GM18873 (cell line): ENCODE measurements around the gene FAAP20.

Experiments used
- ATAC-seq: cut with Tn5 transposase; IDR thresholded peaks from one replicate; pipeline ENCODE4 v1.9.1; 2021; ENCODE audit warnings: mild to moderate bottlenecking, moderate library complexity, moderate number of reproducible peaks; ENCODE audit not compliant: unreplicated experiment, low FRiP score

FAAP20 gene

DNA sequence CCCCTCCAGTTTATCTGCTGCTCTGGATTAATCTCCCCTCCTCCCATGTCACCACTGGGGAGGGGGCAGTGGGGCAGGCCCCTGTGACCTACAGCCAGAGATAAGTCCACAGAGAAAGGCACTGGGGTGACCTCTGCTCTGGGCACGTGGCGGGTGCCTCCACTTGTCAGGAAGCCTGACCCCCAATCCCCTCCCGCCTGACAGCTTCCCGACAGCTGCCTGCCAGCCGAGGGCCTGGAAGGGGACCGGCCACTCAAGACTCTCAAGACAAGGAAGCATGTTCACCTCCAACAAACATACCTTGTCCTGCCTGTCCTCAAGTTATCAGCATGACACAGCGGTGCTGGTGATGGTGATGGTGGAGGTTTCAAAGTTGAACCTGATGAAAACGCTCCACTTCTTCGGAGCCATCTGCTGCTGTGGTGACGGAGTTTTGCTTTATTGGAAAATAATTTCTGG, 3.2 kb upstream of the FAAP20 start:
- no peak for ATAC-seq

DNA sequence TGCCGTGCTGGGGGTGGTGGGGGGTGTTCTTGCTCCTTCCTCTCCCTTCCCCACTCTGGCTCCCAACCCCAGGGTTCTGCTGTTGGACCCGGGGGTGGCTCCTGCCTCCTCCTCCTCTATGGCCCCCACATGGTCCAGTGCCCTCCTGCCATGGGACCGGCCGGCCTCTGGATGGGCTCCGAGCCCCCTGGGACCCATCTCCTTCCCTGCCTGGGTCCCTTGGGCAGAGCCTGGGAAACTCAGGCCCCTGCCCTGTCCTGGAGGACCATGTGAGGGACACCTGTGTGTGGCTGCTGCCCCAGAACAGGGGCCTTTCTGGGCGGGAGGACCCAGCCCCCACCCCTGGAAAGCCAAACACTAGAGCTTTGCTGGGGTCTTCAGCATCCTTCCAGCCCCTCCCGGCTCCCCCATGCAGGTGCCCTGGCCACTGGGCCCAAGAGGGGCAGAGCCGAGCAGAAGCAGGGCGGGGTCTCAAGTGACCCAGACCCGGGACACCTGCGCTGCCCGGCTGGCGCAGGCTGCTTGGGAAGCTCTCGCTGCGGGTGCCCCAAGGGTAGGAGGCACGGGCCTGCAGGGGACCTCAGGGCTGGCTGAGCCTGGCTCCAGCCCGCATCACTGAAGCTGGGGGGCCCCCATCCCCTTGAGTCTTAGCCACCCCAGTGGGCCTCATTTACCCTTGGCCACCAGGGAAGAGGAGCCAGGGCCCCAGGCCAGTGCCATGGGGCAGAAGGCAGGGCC, 2.5 kb upstream of the FAAP20 start:
- ATAC-seq: no peak

DNA sequence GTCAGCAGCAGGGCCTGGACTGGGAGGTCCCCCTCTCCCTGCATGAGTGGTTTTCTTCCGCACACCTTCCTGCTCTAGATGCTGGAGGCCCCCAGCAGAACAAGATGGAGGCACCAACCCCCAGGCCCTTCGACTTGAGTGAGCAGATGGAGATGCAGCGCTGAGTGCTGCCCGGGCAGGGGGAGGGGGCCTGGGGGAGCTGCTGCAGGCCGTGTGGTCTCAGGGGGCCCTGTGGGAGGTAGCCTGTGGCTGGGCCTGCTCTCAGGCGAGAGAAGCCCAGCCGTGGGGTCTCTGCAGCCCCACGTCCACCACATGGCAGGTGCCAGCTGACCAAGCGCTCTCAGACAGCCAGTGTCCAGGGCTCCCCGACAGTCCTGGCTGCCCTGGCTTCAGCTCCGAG, 1.2 kb upstream of the FAAP20 start:
- ATAC-seq: no peak

DNA sequence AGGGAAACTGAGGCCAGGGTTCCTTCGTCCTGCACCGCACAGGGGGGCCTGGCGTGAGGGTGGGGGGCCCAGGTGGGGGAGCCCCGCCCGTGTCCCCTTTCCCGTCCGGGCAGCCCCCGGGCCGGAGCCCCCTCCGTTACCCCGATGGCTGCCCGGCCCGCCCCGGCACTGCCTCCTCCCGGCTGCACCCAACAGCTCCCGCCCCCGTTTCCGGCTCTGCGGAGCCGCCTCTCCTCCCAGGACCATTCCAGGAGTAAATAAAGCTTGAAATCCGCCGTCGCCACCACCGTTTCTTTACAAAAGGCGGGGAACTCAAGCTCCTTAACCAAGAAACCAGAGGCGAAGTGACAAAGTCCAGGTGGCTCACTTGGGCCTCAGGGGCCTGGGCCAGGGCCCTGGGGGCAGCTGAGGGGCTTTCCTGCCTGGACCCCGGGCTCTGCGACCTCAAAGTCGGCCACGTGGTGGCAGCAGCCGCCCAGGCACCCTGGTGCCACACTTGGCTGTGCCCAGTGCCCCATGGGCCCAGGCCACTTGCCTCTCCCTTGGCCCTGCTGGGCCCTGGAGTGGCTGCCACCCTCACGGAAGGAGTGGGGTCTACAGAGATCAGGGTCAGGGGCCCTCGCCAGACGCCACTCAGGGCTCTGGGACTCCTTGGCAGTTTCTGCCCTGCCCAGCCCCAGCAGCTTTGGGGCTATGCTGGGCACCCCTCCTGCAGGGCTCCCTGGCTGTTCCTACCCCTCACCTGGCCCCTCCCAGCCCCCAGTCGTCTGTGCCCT, 514 bp upstream of the FAAP20 start:
- ATAC-seq: peak; percentile 48

DNA sequence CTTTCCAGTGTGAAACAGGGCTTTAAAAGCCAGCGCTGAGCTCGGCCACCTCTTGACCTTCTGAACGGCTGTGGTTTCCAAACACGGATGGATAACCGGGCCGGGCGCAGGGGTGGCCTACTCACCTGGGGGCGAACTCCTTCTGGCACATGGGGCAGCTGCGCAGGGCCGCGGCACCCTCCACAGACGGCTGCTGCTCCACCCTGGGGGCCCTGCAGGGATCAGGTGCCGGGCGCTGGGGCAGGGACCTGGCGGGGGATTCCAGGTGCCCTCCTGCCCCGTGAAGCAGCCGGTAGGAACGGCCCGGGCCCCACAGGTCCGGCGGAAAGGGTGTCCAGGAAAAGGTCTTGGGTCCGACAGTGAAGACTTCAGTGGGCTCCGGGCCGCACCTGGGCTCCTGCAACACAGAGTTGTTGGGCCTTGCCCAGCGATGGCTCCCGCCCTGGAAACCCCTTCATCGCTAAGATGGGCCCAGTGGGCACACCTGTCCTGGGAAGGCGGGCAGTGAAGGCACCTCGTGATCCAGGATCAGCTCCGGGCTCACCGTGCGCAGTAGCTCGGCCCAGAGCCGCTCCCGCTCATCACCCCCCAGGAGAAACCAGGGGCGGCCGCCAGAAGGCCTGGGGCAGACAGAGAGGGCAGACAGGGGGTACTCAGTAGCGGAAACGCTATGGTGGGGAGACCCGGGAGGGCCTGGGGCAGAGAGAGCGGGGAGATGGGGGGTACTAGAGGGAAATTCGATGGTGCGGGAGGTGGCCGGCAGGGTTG, 874 bp downstream of the FAAP20 start:
- ATAC-seq: no peak

DNA sequence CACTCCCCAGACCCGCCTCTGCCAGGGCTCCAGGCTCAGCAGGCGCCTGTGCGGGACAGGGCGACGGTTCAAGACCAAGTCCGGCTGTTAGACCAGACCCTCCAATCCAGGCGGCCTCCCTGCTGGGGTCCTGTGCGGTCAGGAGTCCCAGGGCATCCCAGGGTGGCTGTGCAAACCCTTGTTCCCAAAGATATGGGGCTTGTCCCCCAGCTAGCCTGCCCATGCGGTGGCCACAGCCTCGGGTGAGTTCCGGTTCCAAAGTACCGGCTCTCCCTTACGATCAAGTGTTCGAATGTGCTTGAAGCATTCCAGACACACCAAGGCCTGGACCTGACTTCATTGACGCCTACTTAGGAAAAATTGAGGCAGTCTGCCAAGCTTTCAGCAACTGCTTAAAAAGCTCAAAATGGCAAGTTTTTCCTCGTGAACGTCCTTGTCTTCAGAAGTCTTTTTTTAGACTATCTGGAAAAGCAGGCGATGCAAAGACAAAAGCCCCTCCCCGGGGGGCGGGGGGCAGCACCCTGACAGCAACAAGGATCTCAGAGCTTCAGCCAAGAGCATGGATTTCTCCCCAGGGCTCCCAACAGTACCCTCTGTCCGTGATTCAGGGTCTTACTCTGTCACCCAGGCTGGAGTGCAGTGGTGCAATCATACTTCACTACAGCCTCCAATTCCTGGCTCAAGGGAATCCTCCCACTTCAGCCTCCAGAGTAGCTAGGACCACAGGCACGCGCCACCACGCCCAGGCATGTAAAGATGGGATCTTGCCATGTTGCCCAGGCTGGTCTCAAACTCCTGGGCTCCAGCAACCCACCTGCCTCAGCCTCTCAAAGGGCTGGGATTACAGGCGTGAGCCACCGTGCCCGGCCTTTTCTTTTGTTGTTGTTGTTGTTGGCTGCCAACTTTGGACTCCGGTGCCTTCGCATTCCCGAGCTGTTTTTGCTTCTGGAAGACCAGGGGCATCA, 2.3 kb downstream of the FAAP20 start:
- no peak for ATAC-seq

DNA sequence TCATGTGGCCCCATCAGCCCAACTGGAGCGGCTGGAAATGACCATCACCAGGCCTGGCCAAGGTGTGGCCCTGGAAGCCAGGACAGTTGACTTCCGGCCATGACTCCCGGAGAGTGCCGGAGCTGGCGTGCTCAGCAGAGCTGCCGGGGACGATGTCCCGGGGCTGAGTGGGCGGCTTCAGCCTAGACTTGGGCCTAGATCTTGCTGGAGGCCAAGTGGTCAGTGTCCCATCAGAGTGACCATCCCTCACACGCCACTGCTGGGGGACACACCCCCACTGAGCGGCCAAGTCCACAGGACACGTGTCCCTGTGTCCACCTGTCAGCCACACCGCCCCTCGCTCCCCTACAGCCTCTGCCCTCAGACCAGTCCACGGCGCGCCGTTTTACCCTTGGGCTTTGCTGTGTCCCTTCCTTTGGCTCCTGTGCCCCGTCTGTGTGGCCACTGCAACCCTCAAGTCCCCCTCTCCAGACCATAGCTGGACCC, 4.0 kb downstream of the FAAP20 start:
- ATAC-seq: no peak

DNA sequence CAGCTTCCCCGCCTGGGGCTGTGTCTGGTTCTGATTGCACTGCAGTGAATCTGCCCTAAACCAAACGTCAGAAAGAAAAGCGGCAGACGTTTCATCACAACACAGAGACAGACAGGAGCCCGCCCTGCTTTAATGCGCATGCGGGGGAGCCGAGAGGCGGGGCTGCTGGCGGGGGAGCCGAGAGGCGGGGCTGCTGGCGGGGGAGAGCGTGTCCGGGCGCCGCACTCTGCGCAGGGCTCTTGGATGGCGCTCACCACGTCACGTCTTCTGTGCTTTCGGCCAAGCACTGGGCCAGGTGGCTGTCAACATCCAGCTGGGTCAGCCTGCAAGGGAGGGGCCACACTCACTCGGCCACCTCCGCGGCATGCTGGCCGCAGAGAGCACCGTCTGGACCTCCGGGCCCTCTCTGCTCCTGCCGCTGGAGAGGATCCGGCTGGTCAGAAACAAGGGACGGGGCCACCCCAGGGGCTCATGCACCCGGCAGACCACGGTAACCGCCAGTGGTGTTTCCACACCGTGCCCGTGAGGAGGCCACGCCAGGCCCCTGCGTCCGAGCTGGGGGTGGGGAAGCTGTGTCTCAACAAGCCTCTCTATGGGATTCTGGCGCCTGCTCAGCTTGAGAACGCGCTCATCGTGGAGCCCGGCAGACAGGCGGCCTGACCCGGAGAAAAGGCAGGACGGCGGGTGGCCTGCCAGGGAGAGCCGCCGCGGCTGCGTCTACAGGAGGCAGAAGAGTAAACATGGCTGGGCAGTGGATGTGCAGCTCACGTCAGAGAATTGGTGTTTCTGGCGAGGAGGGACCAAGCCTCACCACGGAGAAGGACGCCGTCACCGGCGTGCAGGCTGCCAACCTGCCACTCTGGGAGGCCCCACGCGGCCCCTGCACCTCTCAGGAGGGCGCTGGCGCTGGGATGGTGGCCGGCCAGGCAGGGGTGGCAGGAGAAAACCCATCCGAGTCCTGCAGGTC, 4.8 kb downstream of the FAAP20 start:
- no peak for ATAC-seq

DNA sequence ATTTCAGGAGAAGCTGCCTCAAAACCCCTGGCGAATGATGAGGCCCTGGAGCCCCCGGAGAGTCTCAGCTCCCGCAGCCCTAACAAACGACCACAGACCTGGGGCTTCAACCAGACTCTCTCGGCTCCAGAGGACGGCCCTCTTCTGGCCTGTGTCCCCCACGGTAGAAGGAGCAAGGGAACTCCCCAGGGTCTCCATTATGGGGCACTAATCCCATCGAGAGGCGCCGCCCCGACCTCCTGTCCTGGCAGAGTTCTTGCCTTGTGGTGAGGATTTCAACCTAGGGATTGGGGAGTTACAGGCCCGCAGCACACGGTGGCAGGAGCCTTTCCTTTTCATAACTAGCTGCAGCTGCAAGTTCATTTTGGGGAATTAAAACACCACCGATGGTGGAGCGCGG, 6.2 kb downstream of the FAAP20 start:
- ATAC-seq: no peak

DNA sequence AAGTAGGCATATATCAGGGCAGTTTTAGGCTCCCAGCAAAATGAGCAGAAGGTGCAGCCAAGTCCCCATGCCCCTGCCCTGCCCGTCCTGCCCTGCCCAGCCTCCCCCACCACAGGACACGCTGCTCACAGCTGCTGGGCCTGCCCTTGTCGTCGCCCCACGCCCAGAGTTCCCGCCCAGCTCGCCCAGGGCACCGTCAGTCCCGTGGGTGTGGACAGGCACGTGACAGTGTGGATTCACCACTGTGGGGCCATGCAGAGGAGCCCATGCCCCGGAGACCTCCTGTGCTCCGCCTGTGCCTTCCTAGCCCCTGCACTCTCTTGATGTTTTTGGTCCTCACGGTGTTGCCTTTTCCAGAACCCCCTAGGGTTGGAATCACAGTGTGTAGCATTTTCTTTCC, 7.0 kb downstream of the FAAP20 start:
- ATAC-seq: no peak

DNA sequence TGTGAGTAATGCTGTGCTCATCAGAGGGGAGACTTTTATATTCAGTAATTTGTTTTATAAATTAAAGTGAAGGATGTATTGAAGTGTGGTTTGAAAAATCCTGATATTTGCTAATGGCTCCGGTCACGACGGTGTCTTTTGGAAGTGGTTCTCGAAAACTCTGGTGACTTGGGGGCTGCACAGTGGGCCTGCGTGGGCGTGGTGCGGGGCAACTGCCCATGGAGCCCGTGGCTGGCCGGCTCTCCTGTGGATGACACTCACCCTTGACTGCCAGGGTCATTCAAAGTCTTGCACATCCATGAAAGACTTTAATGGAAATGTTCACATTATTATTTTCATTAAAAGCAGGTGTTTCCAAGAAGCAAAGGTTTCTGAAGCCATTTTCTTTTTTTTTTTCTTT, 7.7 kb downstream of the FAAP20 start:
- no peak for ATAC-seq

DNA sequence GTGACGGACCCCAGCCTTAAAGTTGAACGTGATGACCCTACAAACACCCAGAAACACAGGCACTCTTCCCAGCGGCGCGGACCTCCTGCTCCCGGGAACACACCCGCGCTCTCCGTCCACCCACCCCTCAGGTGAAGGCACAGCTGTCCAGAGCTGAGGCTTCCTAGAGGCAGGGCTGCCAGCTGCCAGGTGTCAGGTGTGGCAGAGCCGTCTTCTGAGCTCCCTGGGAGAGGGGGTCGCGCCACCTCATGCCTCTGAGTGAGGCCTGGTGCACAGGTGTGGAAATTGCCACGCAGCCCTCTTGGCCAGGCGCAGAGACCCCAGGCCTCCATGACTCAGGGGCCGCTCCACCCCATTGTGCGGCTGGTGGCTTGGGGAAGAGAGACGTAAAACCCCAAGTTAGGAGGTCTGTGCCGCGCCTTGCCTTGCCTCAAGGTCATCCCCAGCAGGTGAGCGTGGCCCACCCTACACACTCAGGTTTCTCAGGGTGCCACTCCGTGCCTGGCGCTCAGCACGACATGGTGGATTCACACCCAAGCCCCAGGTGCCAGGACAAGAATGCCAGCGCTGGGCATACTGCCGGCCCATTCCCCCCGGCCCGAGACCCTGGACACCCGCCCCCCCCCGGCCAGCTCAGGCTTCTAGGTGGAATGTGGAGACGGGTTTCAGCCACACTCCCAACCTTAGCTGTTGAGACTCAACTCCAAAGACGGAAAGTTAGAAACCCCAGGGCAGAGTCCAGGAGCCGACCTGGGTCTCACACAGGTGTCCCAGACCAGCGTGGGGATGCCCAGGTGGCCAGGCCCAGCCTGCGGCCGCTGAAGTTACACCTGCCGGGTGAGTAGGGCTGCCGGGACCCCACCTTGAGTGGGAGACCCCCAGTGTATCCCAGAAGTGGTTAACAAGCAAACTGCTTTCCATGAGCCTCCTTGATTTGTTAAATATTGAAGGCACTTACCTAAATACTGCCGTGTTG, 8.4 kb downstream of the FAAP20 start:
- ATAC-seq: no peak

DNA sequence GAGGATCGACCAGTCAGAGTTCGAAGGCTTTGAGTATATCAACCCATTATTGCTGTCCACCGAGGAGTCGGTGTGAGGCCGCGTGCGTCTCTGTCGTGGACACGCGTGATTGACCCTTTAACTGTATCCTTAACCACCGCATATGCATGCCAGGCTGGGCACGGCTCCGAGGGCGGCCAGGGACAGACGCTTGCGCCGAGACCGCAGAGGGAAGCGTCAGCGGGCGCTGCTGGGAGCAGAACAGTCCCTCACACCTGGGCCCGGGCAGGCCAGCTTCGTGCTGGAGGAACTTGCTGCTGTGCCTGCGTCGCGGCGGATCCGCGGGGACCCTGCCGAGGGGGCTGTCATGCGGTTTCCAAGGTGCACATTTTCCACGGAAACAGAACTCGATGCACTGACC, 9.6 kb downstream of the FAAP20 start:
- ATAC-seq: no peak

DNA sequence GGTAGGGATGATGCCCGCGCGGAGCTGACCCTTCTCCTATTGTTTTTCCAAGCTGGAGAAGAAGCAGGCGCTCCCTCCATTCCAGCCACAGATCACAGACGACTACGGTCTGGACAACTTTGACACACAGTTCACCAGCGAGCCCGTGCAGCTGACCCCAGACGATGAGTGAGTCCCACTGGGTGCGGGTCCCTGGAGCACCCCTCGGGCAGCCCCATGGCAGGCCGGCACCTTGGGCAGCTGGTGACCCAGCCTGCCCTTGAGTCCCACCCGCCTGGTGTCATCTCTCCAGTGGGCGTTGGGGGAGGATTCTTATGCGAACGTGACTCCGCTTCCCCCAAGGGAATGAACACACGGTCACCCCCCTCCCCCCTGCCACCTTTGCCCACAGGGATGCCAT, 10.0 kb downstream of the FAAP20 start:
- ATAC-seq: no peak

DNA sequence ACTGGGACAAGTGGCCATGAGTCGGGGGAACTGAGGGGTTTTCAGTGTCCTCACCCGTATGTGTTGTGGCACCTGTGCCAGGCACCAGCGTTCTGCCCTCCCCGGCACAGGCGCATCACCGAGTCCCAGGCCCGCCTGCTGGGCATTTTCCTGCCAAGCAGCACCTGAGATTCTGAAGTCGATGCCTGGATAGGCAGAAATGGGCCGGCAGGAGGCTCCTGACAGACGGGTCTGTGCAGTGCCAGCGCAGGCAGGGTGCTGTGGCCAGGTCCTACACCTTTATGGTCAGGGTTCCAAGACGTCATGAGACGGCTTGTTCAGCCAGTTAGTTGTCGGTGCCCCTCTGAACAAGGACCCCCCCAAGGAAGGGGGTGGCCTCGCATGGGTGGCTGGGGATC, 10.6 kb downstream of the FAAP20 start:
- ATAC-seq: no peak

DNA sequence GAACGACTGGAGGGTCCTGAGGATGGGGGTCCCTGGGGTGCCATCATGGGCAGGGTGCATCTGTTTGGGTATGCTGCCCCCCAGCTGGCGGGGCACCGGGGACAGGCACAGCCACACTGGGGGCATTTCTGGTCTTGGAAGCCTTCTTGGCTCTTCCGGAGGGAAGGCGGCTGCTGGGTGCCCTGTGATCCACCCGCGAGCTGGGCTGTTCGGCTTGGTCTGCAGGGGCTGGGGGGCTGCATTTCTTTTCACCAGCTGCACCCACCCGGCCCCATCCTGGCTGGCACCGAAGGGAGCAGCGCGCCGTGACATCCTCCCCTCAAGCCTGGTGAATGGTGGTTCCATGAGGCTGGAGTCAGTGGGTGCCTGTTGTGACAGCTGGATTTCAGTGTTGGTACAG, 12.2 kb downstream of the FAAP20 start:
- no peak for ATAC-seq

DNA sequence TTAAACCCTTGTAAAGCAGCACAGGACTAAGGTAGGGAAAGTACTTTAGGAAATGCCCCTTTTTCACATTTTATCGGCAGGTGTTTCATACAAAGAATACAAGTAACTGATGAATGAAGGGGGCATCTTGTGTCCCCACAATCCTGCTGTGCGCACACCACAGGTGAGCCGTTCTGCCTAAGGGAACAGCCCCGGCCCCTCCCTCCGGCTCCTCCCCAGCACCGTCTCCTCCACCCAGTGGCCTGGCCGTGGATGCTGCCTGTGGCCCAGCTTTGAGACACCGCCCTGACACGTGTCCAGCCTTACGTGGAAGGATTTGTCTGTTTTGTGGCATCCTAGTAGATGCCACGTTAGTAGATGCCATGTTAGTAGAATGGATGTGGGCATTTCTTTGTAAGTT, 12.8 kb downstream of the FAAP20 start:
- no peak for ATAC-seq

DNA sequence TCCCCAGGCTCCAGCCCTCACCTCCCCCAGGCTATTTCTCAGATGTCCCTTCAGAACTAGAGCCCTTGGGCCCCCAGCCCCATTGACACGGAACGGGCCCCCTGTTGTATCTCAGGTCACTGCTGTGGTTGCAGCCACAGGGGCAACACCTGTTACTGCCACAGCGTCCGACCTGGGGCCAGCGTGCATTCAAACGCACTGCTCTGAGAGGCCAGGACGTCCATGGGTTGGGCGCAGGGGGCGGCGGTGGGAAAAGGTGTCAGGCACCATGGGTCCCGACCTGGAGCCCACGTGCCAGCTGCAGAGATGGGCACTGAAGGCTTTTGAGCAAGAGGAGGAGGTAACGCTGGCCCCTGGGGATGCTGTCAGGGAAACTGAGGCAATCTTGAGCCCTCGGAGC, 13.3 kb downstream of the FAAP20 start:
- no peak for ATAC-seq
